OCI-LY1 (cell line): ENCODE data around the gene CST4.
"Not testable (repeated sequence)": the region's sequence is repeated elsewhere in the genome, so short reads cannot be mapped to it uniquely, and the experiment has no call there.

ENCODE experiments used
- H2AFZ ChIP-seq: fragments of 200-600 bp; sonication (generic), shearing (Covaris generic); 2 replicates; pipeline ENCODE4 v1.6.0; 2014; ENCODE audit warnings: antibody characterized with exemption, mild to moderate bottlenecking, low read length
- H3F3A ChIP-seq: fragments of 200-600 bp; sonication (generic), shearing (Covaris generic); 2 replicates; pipeline ENCODE4 v1.6.0; 2014; ENCODE audit warnings: mild to moderate bottlenecking, antibody characterized with exemption, low read length, moderate library complexity; ENCODE audit not compliant: insufficient read depth
- H3K27ac ChIP-seq: fragments of 200-600 bp; sonication (generic); 2 replicates; pipeline ENCODE4 v1.5.1; 2014; ENCODE audit warnings: low read length, mixed run types, mild to moderate bottlenecking, low read depth; ENCODE audit not compliant: poor library complexity, severe bottlenecking
- H3K27me3 ChIP-seq: fragments of 200-600 bp; sonication (generic); 2 replicates; pipeline ENCODE4 v1.6.0; 2014; ENCODE audit warnings: antibody characterized with exemption, mild to moderate bottlenecking, low read length, moderate library complexity; ENCODE audit not compliant: insufficient read depth
- H3K36me3 ChIP-seq: fragments of 200-600 bp; sonication (generic); 2 replicates; pipeline ENCODE4 v1.6.1; 2014; ENCODE audit warnings: mild to moderate bottlenecking, antibody characterized with exemption, low read length, moderate library complexity, mixed read lengths; ENCODE audit not compliant: insufficient read depth
- H3K4me1 ChIP-seq: fragments of 200-600 bp; sonication (generic); 2 replicates; pipeline ENCODE4 v1.5.1; 2014; ENCODE audit warnings: mild to moderate bottlenecking, low read length, moderate library complexity; ENCODE audit not compliant: insufficient read depth, severe bottlenecking
- H3K4me2 ChIP-seq: fragments of 200-600 bp; sonication (generic), shearing (Covaris generic); 2 replicates; pipeline ENCODE4 v1.6.1; 2014; ENCODE audit warnings: low read length
- H3K4me3 ChIP-seq: fragments of 200-600 bp; sonication (generic); 2 replicates; pipeline ENCODE4 v1.5.1; 2014; ENCODE audit warnings: low read length, low read depth, mild to moderate bottlenecking, mixed read lengths; ENCODE audit not compliant: poor library complexity, severe bottlenecking
- H3K79me2 ChIP-seq: fragments of 200-600 bp; shearing (Covaris generic); 2 replicates; pipeline ENCODE4 v1.6.1; 2016; ENCODE audit warnings: mixed run types, low read length, mixed read lengths; ENCODE audit not compliant: insufficient read depth
- H3K9ac ChIP-seq: fragments of 200-600 bp; sonication (generic), shearing (Covaris generic); 2 replicates; pipeline ENCODE4 v1.6.1; 2014; ENCODE audit warnings: mild to moderate bottlenecking, low read length, mixed read lengths
- H3K9me2 ChIP-seq: fragments of 200-600 bp; sonication (generic), shearing (Covaris generic); 2 replicates; pipeline ENCODE4 v1.6.1; 2014; ENCODE audit warnings: low read depth, mild to moderate bottlenecking, low read length, mixed read lengths
- H3K9me3 ChIP-seq: fragments of 200-600 bp; shearing (Covaris generic); 2 replicates; pipeline ENCODE4 v1.6.1; 2014; ENCODE audit warnings: low read length, mixed read lengths
- H4K20me1 ChIP-seq: fragments of 200-600 bp; sonication (generic), shearing (Covaris generic); 2 replicates; pipeline ENCODE4 v1.6.0; 2016; ENCODE audit warnings: mild to moderate bottlenecking, low read length; ENCODE audit not compliant: insufficient read depth
- CTCF ChIP-seq: fragments of 200-600 bp; sonication (generic), shearing (Covaris generic); IDR thresholded peaks from 2 replicates; pipeline ENCODE4 v1.5.1; 2017; ENCODE audit warnings: mild to moderate bottlenecking, antibody characterized with exemption, low read length, moderate library complexity, mixed read lengths
- EZH2 ChIP-seq: fragments of 200-600 bp; sonication (generic), shearing (Covaris generic); IDR thresholded peaks from 2 replicates; pipeline ENCODE4 v1.8.0; 2017; ENCODE audit warnings: borderline replicate concordance, mixed run types, mild to moderate bottlenecking, antibody characterized with exemption, low read length, moderate library complexity, mixed read lengths

Gene CST4

GRCh38 chr20:23637282-23638221, 51.3 kb downstream of the CST4 start, which contains the start of gene CST3:
TSS of gene CST3 (minus strand) at chr20:23637955. CDS start at chr20:23637862, 93 bp downstream.
- H3K4me2 ChIP-seq: no peak within 1 kb of the TSS
- no peak within 1 kb of the TSS for H3K9ac ChIP-seq
- no peaks in the 10 kb centered on the region for H3K27me3 ChIP-seq
- H3K79me2 ChIP-seq: no peaks in the 10 kb centered on the region
- H3K9me3 ChIP-seq: no peaks in the 10 kb centered on the region
- H3K4me3 ChIP-seq: no peak within 1 kb of the TSS
- H3K9me2 ChIP-seq: no peaks in the 10 kb centered on the region
- H3K36me3 ChIP-seq: no peaks in the 10 kb centered on the region
- H2AFZ ChIP-seq: no peak within 1 kb of the TSS
- H3F3A ChIP-seq: no peaks in the 10 kb centered on the region
- TF ChIP-seq EZH2 (no peak), CTCF (no peak)
- H3K27ac ChIP-seq: no peak within 1 kb of the TSS
- H4K20me1 ChIP-seq: no peaks in the 10 kb centered on the region
- H3K4me1 ChIP-seq: no peaks in the 10 kb centered on the region

- no peaks in the 10 kb centered on the region for H3F3A ChIP-seq
- H3K9me2 ChIP-seq: no peaks in the 10 kb centered on the region
- no peaks in the 10 kb centered on the region for H3K4me1 ChIP-seq
- H2AFZ ChIP-seq: no peak overlapping the region
- H3K27me3 ChIP-seq: no peaks in the 10 kb centered on the region
- no peaks in the 10 kb centered on the region for H4K20me1 ChIP-seq
- TF ChIP-seq CTCF (no peak), EZH2 (no peak)
- no peaks in the 10 kb centered on the region for H3K79me2 ChIP-seq
- H3K36me3 ChIP-seq: no peaks in the 10 kb centered on the region
- H3K4me3 ChIP-seq: no peak overlapping the region
- no peaks in the 10 kb centered on the region for H3K9me3 ChIP-seq
- H3K4me2 ChIP-seq: no peak overlapping the region
- H3K27ac ChIP-seq: no peak overlapping the region
- no peak overlapping the region for H3K9ac ChIP-seq
Measured at GRCh38 chr20:23636908-23637281, 51.9 kb downstream of the CST4 start.

- Histone ChIP-seq H3K27me3 (no peaks in the 10 kb centered on the region), H3K9me2 (no peaks in the 10 kb centered on the region), H3K4me1 (no peaks in the 10 kb centered on the region), H3F3A (no peaks in the 10 kb centered on the region), H3K27ac (no peak overlapping the region), H3K9ac (no peak overlapping the region), H3K9me3 (no peaks in the 10 kb centered on the region), H3K4me3 (no peak overlapping the region), H3K79me2 (no peaks in the 10 kb centered on the region), H2AFZ (no peak overlapping the region), H4K20me1 (no peaks in the 10 kb centered on the region), H3K4me2 (no peak overlapping the region), H3K36me3 (no peaks in the 10 kb centered on the region)
- TF ChIP-seq EZH2 (no peak), CTCF (no peak)
Measured at GRCh38 chr20:23636182-23636907, 52.5 kb downstream of the CST4 start.

GRCh38 chr20:23635768-23636090, 53.1 kb downstream of the CST4 start:
- H3K4me1 ChIP-seq, H3K9me2 ChIP-seq, H4K20me1 ChIP-seq, H3F3A ChIP-seq, H3K4me2 ChIP-seq, H3K4me3 ChIP-seq, H2AFZ ChIP-seq, H3K9ac ChIP-seq, H3K36me3 ChIP-seq, H3K27ac ChIP-seq, H3K27me3 ChIP-seq, H3K9me3 ChIP-seq, H3K79me2 ChIP-seq: not testable (repeated sequence)
